DMS153 treated with DMSO at 0.1 percent for 48 hours (cell line): ENCODE data around the gene MYL11.

Experiments used
- DNase-seq: peaks from one replicate; lab custom pipeline; 2025; ENCODE audit not compliant: unreplicated experiment; lab: John Stamatoyannopoulos, UW

Gene MYL11

DNA sequence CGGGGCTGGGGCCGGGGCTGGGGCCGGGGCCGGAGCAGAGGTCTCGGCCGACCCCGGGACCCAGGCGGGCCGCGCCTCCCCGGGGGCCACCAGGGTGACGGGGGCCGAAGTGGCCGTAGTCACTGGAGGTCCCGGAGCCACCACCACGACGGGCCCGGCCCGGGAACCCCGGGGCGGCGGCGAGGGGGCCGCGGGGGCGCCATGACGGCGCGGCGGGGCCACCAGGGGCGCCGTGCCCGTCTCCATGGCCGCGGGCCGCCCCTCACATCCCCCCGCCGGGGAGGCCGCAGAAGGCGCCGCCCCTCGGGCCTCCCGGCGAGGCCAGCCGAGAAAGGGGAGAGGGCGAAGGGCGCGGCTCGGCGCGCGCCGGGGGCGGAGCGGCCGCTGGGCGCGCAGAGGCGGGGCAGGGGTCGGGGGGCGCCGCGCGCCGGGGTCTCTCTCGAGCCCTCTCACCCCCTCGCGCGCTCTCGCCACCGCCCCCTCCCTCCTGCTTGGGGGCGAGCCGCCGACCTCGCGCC lies 4.6 kb upstream of the MYL11 start:
- no peak for DNase-seq

GRCh38 chr16:30370456-30371247 lies 4.0 kb upstream of the MYL11 start, which contains the start of gene TBC1D10B:
TSS of gene TBC1D10B (minus strand) at chr16:30370494. CDS start at chr16:30370183, 311 bp downstream.
- DNase-seq: peak; percentile 100

DNA sequence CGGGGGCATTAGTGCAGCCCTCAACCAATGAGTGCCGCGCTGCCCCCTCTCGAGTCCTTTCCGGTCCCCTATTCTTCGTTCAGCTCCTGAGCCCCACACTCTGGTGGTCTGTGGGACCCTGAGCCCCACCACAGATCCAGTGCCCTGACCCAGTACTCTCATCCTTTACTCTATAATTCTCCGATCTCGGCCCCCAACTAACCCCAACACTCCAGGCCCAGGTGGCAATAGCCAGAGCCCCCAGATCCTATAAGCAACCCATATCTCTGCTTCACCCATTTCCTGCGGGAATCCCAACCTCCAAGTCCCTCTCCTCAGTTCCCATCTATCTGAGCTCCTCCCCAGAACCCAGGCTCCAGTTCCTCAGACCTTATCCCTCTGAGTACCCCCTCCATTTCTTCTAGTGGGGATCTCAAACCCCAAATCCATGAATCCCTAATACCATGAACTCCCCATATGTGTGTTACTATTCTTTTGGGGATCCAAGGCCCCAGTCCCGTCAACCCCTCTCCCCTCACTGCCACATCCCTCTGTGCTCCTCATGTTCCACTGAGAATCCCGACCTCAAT lies 3.3 kb upstream of the MYL11 start:
- no peak for DNase-seq

DNA sequence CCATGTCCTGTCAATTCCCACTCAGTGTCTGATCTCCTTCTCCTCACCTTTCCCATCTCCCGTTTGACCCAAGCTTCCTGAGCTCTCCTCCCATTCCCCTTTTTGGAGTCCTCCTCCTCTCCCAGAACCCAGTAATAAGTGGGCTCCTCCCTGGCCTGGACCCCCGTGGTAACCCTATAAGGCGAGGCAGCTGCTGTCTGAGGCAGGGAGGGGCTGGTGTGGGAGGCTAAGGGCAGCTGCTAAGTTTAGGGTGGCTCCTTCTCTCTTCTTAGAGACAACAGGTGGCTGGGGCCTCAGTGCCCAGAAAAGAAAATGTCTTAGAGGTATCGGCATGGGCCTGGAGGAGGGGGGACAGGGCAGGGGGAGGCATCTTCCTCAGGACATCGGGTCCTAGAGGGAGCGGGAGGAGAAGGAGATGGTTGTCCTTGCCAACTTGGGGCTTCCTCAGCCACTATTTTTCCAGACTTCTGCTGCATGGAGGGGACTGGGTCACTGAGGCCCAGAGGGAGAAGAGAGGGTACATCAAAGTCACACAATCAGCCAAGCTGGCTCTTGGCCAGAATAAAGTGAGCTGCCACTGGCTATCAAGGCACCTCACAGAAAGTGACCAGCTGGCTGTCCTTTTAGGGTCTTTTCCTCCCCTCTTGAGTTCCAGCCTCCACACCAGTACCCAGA lies 2.4 kb upstream of the MYL11 start:
- DNase-seq: no peak

DNA sequence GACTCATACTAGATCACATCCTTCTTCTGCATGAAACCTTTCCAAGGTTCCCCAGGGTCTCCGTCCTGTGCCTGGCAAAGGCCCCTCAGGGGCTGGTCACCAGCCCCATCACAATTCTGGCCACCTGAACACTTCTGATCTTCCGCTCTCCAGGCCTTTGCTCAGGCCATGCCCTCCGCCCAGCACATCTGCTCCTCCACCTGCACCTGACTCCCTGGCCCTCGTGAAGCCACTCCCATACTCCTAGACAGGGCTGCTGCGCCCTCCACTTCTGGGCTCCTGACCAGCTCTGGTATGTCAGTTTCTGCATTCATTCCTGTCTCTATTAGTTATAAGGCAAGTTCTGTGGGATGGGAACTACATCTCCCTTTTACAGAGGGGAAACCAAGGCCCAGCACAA lies 1.9 kb upstream of the MYL11 start:
- no peak for DNase-seq

DNA sequence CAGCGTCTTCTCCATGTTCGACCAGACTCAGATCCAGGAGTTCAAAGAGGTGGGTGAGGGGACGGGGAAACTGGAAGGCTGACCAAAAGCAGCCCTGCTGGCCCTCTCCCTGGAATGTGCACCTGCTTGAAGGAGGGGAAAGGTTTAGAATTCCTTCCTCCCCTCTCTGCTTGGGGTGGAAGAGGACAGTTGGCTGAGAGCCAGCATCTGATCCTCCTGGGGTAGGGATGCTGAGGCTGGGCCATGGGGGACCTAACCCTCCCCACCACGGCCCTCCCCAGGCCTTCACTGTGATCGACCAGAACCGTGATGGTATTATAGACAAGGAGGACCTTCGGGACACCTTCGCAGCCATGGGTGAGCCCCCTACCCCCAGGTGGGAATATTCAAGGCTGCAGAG lies 1.3 kb downstream of the MYL11 start:
- no peak for DNase-seq

DNA sequence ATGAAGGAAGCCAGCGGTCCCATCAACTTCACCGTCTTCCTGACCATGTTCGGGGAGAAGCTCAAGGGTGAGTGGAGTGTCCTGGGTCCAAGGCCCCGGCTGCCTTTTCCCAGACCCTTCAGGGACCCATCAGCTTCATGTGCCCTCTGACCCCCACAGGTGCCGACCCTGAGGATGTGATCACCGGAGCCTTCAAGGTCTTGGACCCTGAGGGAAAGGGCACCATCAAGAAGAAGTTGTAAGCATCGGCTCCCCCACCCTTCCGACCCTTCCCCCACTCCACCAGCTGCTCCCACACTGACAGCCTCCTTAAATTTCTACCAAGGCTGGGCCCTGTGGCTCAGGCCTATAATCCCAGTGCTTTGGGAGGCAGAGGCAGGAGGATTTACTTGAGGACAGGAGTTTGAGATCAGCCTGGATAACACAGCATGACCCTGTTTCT lies 1.9 kb downstream of the MYL11 start:
- DNase-seq: no peak

DNA sequence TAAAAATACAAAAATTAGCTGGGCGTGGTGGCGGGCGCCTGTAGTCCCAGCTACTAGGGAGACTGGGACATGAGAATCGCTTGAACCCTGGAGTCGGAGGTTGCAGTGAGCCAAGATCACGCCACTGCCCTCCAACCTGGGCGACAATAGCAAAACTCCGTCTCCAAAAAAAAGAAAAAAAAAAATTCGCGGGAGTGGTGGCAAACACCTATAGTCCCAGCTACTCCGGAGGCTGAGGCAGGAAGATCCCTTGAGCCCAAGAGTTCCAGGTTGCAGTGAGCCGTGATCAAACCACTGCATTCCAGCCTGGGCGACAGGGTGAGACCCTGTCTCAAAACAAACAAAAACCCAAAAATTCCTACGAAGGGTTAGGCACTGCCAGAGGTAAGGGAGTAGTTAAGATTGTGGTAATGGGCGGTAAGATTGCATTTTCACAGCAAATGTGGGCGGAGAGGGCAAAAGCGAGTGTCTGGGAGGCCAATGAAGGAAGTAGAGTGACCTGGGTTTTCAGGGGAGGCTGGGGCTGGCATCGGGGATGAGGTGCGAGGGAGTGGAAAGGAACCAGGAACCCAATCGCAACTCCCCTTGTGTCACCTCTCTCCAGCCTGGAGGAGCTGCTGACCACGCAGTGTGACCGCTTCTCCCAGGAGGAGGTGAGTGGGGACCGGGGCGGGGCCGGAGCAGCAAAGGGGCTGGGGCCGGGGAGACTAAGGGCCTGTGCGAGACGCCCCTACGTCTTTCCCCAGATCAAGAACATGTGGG lies 2.6 kb downstream of the MYL11 start:
- no peak for DNase-seq

DNA sequence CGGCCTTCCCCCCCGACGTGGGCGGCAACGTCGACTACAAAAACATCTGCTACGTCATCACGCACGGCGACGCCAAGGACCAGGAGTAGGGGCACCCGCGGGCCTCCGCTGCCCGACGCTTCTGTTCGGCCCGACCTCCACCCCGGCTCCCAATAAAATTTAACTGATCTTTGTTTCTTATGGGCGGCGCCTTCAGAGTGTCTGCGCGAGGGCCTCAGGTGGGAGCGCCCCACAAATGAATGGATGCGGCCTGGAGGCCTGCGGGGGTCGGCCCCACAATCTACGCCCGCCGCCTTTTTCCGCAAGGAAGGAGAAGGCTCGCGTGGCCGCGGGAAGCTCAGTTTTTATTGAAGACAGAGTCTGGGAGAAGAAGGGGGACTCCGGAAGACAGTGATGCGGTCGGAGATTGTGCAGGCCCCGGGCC lies 3.2 kb downstream of the MYL11 start:
- DNase-seq: peak; percentile 73

- DNase-seq: peak; percentile 84
These were observed 3.9 kb downstream of the MYL11 start for GRCh38 chr16:30378236-30379157.

DNA sequence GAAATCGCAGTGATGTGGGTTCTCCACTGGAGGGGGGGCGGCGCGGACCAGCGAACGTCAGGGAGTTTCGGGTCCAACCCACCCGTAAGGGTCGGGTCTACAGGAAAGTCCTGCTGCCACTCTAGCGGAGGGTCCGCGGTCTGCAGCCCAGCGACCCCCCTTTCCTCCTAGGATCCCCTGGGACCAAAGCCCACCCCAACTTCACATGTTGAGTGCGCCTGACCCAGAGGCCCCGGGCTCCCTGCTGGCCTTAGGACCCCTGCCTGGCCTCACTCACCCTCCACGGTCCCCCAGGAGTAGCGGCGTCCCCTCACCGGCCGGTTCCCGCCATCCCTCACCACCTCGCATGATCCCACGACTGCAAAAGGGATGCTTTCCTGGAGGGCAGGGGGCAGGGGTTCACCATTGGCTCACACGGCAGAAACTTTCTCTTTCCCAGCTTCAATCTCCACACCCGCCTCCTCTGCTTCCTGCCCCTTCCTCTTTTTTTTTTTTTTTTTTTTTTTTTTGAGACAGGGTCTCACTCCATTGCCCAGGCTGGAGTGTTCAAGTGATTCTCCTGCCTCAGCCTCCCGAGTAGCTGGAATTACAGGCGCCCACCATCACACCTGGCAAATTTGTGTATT lies 4.7 kb downstream of the MYL11 start:
- no peak for DNase-seq

- DNase-seq: no peak
These were observed 5.6 kb downstream of the MYL11 start for GRCh38 chr16:30380072-30380802.

DNA sequence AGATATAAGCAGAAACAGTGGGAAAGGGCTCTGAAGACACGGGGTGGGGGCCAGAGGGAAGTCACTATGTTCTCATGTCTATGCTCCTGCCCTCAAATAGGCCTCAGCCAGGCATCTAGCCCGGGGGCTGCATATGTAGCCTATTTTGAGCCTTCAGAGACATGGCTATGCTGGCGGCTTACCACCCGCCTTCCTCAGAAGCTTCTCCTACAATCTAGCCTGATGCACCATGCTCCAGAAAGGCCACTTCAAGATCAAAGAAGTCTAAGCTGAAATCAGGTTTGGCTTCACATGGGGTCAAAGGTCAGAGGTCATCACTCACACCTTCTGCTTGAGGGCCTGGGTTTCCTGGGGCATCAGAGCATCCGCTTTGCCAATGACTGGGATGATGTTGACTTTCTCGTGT lies 6.2 kb downstream of the MYL11 start:
- no peak for DNase-seq

DNA sequence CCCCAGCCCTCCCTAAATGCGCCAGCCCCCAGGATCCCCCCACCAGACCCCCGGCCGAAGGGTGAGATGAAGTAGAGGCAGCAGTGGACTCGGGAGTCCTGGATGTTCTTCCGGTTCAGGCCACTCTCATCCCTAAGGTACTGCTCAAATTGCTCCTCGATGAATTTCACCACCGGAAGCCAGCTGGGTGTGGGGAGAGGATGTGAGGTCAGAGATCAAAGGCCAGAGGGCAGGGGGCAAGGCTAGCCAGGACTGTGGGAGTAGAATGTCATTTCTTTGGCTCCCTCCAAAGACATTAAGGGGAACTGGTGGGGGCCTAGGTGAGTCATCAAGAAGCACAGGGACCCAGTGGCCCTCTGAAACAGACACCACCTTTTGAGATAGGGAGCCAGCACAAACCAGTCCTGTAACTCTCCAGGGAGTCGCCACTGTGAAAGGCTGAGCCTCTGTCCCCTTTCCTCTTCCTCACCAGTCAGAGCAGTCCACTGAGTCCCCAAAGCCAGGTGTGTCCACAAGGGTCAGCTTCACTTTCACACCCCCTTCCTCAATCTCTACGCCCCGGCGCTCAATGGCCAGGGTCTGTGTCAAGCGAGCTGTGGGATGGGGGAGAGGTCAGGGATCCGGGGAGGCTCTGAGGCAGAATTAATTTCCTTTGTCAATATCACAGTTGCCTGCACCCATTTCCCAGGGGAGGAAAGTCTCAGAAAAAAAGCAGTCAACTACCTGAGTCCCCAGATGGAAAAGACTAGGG lies 6.9 kb downstream of the MYL11 start:
- no peak for DNase-seq

DNA sequence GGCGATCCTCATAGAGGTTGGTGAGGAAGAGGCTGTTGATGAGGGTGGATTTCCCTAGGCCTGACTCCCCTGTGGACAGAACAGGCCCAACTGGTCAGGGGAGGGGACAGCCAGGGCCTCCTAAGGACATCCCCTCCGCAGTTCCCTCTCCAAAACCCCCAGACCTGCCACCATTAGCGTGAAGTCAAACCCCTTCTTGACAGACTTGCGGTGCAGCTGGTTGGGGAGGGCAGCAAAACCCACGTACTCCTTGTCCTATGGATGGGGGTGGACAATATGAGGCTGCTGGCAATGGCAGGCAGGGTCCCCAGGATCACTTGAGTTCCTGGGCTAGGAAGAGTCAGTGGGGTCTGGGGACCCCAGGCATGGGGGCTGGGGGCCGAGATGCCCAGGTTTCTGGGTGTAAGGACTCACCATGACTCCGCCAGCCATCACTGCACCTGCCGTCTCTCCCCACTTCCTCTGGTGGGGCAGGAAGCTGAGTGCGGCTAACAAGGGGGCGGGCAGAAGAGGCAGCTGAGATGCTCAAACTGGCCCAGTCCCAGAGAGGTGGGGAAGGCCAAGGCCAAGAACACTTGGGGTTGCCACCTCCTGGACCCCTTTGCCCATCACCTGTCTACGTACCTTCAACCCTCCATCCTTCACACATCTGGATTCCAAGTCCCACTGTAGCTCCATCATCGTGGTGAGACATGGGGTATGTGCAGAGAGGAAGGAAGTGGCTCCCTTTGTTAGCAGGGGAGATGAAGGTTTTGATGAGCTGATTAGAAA lies 7.7 kb downstream of the MYL11 start, which contains the start of gene SEPTIN1:
SEPTIN1 (minus strand) TSS at position 451 of the 771 bp plus-strand sequence; CDS start at position 432, 19 bp downstream.
- DNase-seq: no peak

DNA sequence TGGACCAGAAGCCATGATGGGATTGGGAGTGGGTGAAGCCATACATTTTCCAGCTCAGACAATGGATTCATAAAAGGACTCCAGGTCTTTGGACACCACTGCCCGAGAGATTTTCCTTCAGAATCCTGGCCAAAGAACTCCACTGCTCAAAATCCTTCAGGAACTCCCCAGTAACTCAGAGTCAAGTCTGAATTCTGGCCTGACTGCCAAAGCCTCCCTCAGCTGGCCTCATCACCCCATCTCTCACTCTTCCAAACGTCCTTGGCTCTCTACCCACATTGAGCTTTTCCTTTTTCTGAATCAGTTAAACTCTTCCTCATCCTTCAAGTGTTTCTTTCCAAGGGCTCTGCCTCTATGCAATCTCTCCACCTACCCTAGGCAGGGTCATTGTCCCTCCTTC lies 8.9 kb downstream of the MYL11 start:
- no peak for DNase-seq

- DNase-seq: no peak
These were observed 20.1 kb downstream of the MYL11 start for GRCh38 chr16:30394592-30395154.
